ENCODE results near the gene MAP4. TPM values are rescaled to one million over a fixed set of nuclear protein-coding genes. Genes with fewer than 3 reads are reported as not detected.

Gene MAP4
- total RNA-seq, 2 donors from 2014 or later: 70.6 to 101 TPM

DNA sequence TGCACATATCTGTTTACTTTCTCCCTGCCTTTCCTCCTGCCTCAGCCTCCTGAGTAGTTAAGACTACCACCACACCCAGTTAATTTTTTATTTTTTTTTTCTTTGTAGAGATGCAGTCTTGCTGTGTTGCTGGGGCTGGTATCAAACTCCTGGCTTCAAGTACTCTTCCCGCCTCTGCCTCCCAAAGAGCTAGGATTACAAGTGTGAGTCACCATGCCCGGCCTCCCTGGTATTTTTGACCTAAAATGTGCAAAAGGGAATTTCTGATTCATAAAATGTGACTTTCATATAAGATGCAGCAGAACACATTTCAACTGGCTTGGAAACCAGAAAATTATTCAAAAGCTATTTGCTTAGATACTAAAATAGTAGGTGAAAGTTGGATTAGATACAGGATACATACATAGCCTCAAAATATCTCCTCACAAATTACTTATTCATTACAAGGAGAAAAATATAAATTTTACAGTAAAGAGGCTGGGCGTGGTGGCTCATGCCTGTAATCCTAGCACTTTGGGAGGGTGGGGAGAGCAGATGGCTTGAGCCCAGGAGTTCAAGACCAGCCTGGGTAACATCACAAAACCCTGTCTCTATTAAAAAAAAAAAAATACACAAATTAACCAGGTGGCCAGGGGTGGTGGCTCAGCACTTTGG lies 32.0 kb downstream of the MAP4 start:
- intact Hi-C loops (cut with DNase I): loop anchor here (10.0 kb wide), 1 partner anchor 171 kb away; no protein-coding TSS in a partner anchor
- whole genome bisulfite sequencing, 2 donors: 90 to 97% methylated on average over 3 of the region's 3 CpGs

DNA sequence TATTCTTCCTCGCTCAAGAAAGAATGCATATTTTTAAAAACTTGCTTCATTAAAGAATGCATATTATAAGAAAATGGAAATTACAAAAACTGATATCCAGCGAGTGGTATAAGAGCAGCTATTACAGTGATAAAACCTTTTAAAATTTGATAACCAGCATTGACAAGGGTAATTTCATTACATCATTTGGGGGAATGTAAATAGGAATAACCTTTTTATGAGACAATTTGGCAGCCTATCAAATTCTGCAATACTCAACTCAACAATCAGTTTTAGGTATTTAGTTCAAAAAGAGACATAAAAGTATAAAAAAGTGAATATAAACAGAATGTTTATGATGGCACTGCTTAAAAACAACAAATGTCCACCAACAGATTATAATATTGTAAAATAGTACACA lies 35.4 kb downstream of the MAP4 start:
- TF ChIP-seq POLR2A (IDR thresholded peaks at IDR 0.05) (no peak), CTCF (IDR thresholded peaks at IDR 0.05) (no peak)
- intact Hi-C loops (cut with DNase I): loop anchor here (10.0 kb wide), 1 partner anchor 174 kb away; no protein-coding TSS in a partner anchor

More for the DNA sequence above, 32.0 kb downstream of the MAP4 start:
- TF ChIP-seq POLR2A (IDR thresholded peaks at IDR 0.05) (no peak), CTCF (IDR thresholded peaks at IDR 0.05) (no peak)
- no peak overlapping the region for H3K27ac ChIP-seq
- DNase-seq (no peak), ATAC-seq (no peak)
- peaks cover 16% of the 10 kb centered on the region for H3K4me1 ChIP-seq
- no peaks in the 10 kb centered on the region for H3K36me3 ChIP-seq (replicated peaks in 1 of 2; ENCODE audit: insufficient read depth in 1 of 2, low read depth in 2 of 2)
- no peak overlapping the region for H3K4me3 ChIP-seq
- H3K9me3 ChIP-seq: no peaks in the 10 kb centered on the region
- H3K27me3 ChIP-seq: no peaks in the 10 kb centered on the region

GRCh38 chr3:47979070-47979469 lies 37.1 kb downstream of the MAP4 start:
- no peak for ATAC-seq
- H3K4me3 ChIP-seq: no peak overlapping the region
- no peak for TF ChIP-seq CTCF (IDR thresholded peaks at IDR 0.05)
- no peak for TF ChIP-seq POLR2A (IDR thresholded peaks at IDR 0.05)
- no peaks in the 10 kb centered on the region for H3K9me3 ChIP-seq
- H3K36me3 ChIP-seq (replicated peaks in 1 of 2; ENCODE audit: insufficient read depth in 1 of 2, low read depth in 2 of 2): no peaks in the 10 kb centered on the region
- intact Hi-C loops (cut with DNase I): no loop called here
- WGBS, 2 donors: 93 to 96% methylated on average over 1 of the region's 1 CpG
- H3K27ac ChIP-seq: no peak overlapping the region
- H3K27me3 ChIP-seq: no peaks in the 10 kb centered on the region
- peaks cover 7% of the 10 kb centered on the region for H3K4me1 ChIP-seq
- no peak for DNase-seq

More for the DNA sequence above, 35.4 kb downstream of the MAP4 start:
- DNase-seq: no peak
- ATAC-seq: no peak
- Histone ChIP-seq H3K27me3 (no peaks in the 10 kb centered on the region), H3K9me3 (no peaks in the 10 kb centered on the region), H3K4me1 (peaks cover 16% of the 10 kb centered on the region), H3K36me3 (replicated peaks in 1 of 2; ENCODE audit: insufficient read depth in 1 of 2, low read depth in 2 of 2) (no peaks in the 10 kb centered on the region), H3K27ac (no peak overlapping the region), H3K4me3 (no peak overlapping the region)
- WGBS, 2 donors: 69 to 70% methylated on average over 2 of the region's 2 CpGs

DNA sequence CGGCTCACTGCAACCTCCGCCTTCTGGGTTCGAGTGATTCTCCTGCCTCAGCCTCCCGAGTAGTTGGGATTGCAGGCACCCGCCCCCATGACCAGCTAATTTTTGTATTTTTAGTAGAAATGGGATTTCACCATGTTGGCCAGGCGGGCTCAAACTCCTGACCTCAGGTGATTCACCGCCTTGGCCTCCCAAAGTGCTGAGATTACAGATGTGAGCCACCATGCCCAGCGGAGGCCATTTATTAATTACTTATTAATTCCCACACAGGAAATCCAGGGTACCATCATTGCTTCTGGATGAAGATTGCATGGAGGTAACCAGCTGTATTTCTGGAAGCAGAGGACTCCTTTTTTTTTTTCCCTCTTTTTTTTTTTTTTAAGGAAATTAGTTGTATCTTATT lies 37.8 kb downstream of the MAP4 start:
- no peak overlapping the region for H3K27ac ChIP-seq
- intact Hi-C loops (cut with DNase I): no loop called here
- no peak for DNase-seq
- H3K9me3 ChIP-seq: no peaks in the 10 kb centered on the region
- H3K4me1 ChIP-seq: peaks cover 7% of the 10 kb centered on the region
- TF ChIP-seq POLR2A (IDR thresholded peaks at IDR 0.05) (no peak), CTCF (IDR thresholded peaks at IDR 0.05) (no peak)
- H3K36me3 ChIP-seq (replicated peaks in 1 of 2; ENCODE audit: insufficient read depth in 1 of 2, low read depth in 2 of 2): no peaks in the 10 kb centered on the region
- 90 to 100% methylated on average over 8 of the region's 8 CpGs for WGBS, 2 donors
- ATAC-seq: no peak
- H3K4me3 ChIP-seq: no peak overlapping the region
- H3K27me3 ChIP-seq: no peaks in the 10 kb centered on the region

Data from body of pancreas (tissue), 4 donors.